ENCODE results near the gene ITPRID1.

ITPRID1 gene

GRCh38 chr7:31613604-31614003, 99.7 kb downstream of the ITPRID1 start:
- no peak overlapping the region for H3K4me3 ChIP-seq (ENCODE audit: low read length, poor library complexity, severe bottlenecking)
- no peaks in the 10 kb centered on the region for H3K36me3 ChIP-seq (ENCODE audit: insufficient read depth, low read length)
- no peaks in the 10 kb centered on the region for H3F3A ChIP-seq (ENCODE audit: low read depth)
- no peaks in the 10 kb centered on the region for H3K79me2 ChIP-seq (ENCODE audit: insufficient read depth, low read length)
- no peaks in the 10 kb centered on the region for H3K27me3 ChIP-seq (ENCODE audit: insufficient read depth, low read length, poor library complexity, severe bottlenecking)
- H4K20me1 ChIP-seq (ENCODE audit: insufficient read depth, low read length, poor library complexity, severe bottlenecking), result no peaks in the 10 kb centered on the region
- no peaks in the 10 kb centered on the region for H3K4me1 ChIP-seq (ENCODE audit: insufficient read depth, low read length, poor library complexity, severe bottlenecking)
- H3K9ac ChIP-seq (ENCODE audit: low read depth, low read length, poor library complexity, severe bottlenecking), result no peak overlapping the region
- TF ChIP-seq CTCF (conservative IDR thresholded peaks at IDR 0.05; ENCODE audit: low read length) (no peak), EZH2phosphoT487 (IDR thresholded peaks at IDR 0.05; ENCODE audit: borderline replicate concordance) (no peak)
- H2AFZ ChIP-seq (ENCODE audit: low read length), result no peak overlapping the region
- no peak overlapping the region for H3K4me2 ChIP-seq (ENCODE audit: low read depth, low read length, poor library complexity, severe bottlenecking)
- no peaks in the 10 kb centered on the region for H3K9me2 ChIP-seq (replicated peaks; ENCODE audit: low read depth, low read length)
- H3K9me3 ChIP-seq (ENCODE audit: insufficient read depth, low read depth, low read length), result no peaks in the 10 kb centered on the region

- no peaks in the 10 kb centered on the region for H3F3A ChIP-seq (ENCODE audit: low read depth)
- H3K4me1 ChIP-seq (ENCODE audit: insufficient read depth, low read length, poor library complexity, severe bottlenecking), result no peaks in the 10 kb centered on the region
- TF ChIP-seq CTCF (conservative IDR thresholded peaks at IDR 0.05; ENCODE audit: low read length), result no peak
- TF ChIP-seq EZH2phosphoT487 (IDR thresholded peaks at IDR 0.05; ENCODE audit: borderline replicate concordance), result no peak
- H3K9ac ChIP-seq (ENCODE audit: low read depth, low read length, poor library complexity, severe bottlenecking), result no peak overlapping the region
- no peaks in the 10 kb centered on the region for H4K20me1 ChIP-seq (ENCODE audit: insufficient read depth, low read length, poor library complexity, severe bottlenecking)
- no peaks in the 10 kb centered on the region for H3K27me3 ChIP-seq (ENCODE audit: insufficient read depth, low read length, poor library complexity, severe bottlenecking)
- H3K79me2 ChIP-seq (ENCODE audit: insufficient read depth, low read length), result no peaks in the 10 kb centered on the region
- no peak overlapping the region for H3K4me2 ChIP-seq (ENCODE audit: low read depth, low read length, poor library complexity, severe bottlenecking)
- no peak overlapping the region for H3K4me3 ChIP-seq (ENCODE audit: low read length, poor library complexity, severe bottlenecking)
- no peaks in the 10 kb centered on the region for H3K9me3 ChIP-seq (ENCODE audit: insufficient read depth, low read depth, low read length)
- no peak overlapping the region for H2AFZ ChIP-seq (ENCODE audit: low read length)
- H3K36me3 ChIP-seq (ENCODE audit: insufficient read depth, low read length), result no peaks in the 10 kb centered on the region
- H3K9me2 ChIP-seq (replicated peaks; ENCODE audit: low read depth, low read length), result no peaks in the 10 kb centered on the region
Measured at GRCh38 chr7:31633467-31633866, 119.6 kb downstream of the ITPRID1 start.

- no peaks in the 10 kb centered on the region for H4K20me1 ChIP-seq (ENCODE audit: insufficient read depth, low read length, poor library complexity, severe bottlenecking)
- no peaks in the 10 kb centered on the region for H3F3A ChIP-seq (ENCODE audit: low read depth)
- H3K9ac ChIP-seq (ENCODE audit: low read depth, low read length, poor library complexity, severe bottlenecking), result no peak overlapping the region
- no peak overlapping the region for H2AFZ ChIP-seq (ENCODE audit: low read length)
- no peaks in the 10 kb centered on the region for H3K36me3 ChIP-seq (ENCODE audit: insufficient read depth, low read length)
- TF ChIP-seq CTCF (conservative IDR thresholded peaks at IDR 0.05; ENCODE audit: low read length) (peak; percentile 61), EZH2phosphoT487 (IDR thresholded peaks at IDR 0.05; ENCODE audit: borderline replicate concordance) (no peak)
- H3K79me2 ChIP-seq (ENCODE audit: insufficient read depth, low read length), result no peaks in the 10 kb centered on the region
- H3K4me3 ChIP-seq (ENCODE audit: low read length, poor library complexity, severe bottlenecking), result no peak overlapping the region
- no peaks in the 10 kb centered on the region for H3K9me2 ChIP-seq (replicated peaks; ENCODE audit: low read depth, low read length)
- H3K4me1 ChIP-seq (ENCODE audit: insufficient read depth, low read length, poor library complexity, severe bottlenecking), result no peaks in the 10 kb centered on the region
- H3K27me3 ChIP-seq (ENCODE audit: insufficient read depth, low read length, poor library complexity, severe bottlenecking), result no peaks in the 10 kb centered on the region
- no peaks in the 10 kb centered on the region for H3K9me3 ChIP-seq (ENCODE audit: insufficient read depth, low read depth, low read length)
- no peak overlapping the region for H3K4me2 ChIP-seq (ENCODE audit: low read depth, low read length, poor library complexity, severe bottlenecking)
Measured at GRCh38 chr7:31633894-31634494, 120.1 kb downstream of the ITPRID1 start.
